Measurements from ENCODE around the gene UBE3C.
"Not testable (repeated sequence)": the region's sequence is repeated elsewhere in the genome, so short reads cannot be mapped to it uniquely, and the experiment has no call there.

UBE3C gene

GRCh38 chr7:157244516-157245294, 106.0 kb downstream of the UBE3C start:
- no peak overlapping the region for H3K27ac Mint-ChIP-seq
- H3K27me3 Mint-ChIP-seq, result no peaks in the 10 kb centered on the region
- ATAC-seq (ENCODE audit: low read depth) (no peak), DNase-seq (ENCODE audit: low spot score in 2 of 2) (no peak)
- H3K36me3 Mint-ChIP-seq, result peaks cover 21% of the 10 kb centered on the region
- no peaks in the 10 kb centered on the region for H3K4me1 Mint-ChIP-seq
- H3K4me3 Mint-ChIP-seq, result no peak overlapping the region
- H3K9me3 Mint-ChIP-seq, result no peaks in the 10 kb centered on the region

GRCh38 chr7:157246052-157246451, 107.3 kb downstream of the UBE3C start:
- Mint-ChIP-seq H3K27ac (no peak overlapping the region), H3K36me3 (peaks cover 15% of the 10 kb centered on the region)
- DNase-seq (ENCODE audit: low spot score in 2 of 2), result no peak

GRCh38 chr7:157248659-157249058, 109.9 kb downstream of the UBE3C start:
- no peaks in the 10 kb centered on the region for H3K9me3 Mint-ChIP-seq
- ATAC-seq (ENCODE audit: low read depth) (no peak), DNase-seq (ENCODE audit: low spot score in 2 of 2) (no peak)
- no peak overlapping the region for H3K4me3 Mint-ChIP-seq
- H3K27ac Mint-ChIP-seq, result no peak overlapping the region
- no peaks in the 10 kb centered on the region for H3K27me3 Mint-ChIP-seq
- peaks cover 14% of the 10 kb centered on the region for H3K36me3 Mint-ChIP-seq
- H3K4me1 Mint-ChIP-seq, result no peaks in the 10 kb centered on the region

More at GRCh38 chr7:157246052-157246451, 107.3 kb downstream of the UBE3C start:
- Mint-ChIP-seq H3K4me3 (no peak overlapping the region), H3K9me3 (no peaks in the 10 kb centered on the region), H3K27me3 (no peaks in the 10 kb centered on the region), H3K4me1 (no peaks in the 10 kb centered on the region)
- no peak for ATAC-seq (ENCODE audit: low read depth)

- H3K27ac Mint-ChIP-seq, result no peak overlapping the region
- peak; percentile 79 for ATAC-seq (ENCODE audit: low read depth)
- H3K36me3 Mint-ChIP-seq, result peaks cover 14% of the 10 kb centered on the region
- no peaks in the 10 kb centered on the region for H3K9me3 Mint-ChIP-seq
- peak; percentile 42 to 50 for DNase-seq (ENCODE audit: low spot score in 2 of 2)
- H3K27me3 Mint-ChIP-seq, result no peaks in the 10 kb centered on the region
- no peak overlapping the region for H3K4me3 Mint-ChIP-seq
- no peaks in the 10 kb centered on the region for H3K4me1 Mint-ChIP-seq
Measured at GRCh38 chr7:157250605-157251228, 112.0 kb downstream of the UBE3C start.

GRCh38 chr7:157251817-157252216, 113.1 kb downstream of the UBE3C start:
- H3K9me3 Mint-ChIP-seq; H3K4me3 Mint-ChIP-seq; DNase-seq (ENCODE audit: low spot score in 2 of 2); H3K27me3 Mint-ChIP-seq; H3K4me1 Mint-ChIP-seq; H3K27ac Mint-ChIP-seq; ATAC-seq (ENCODE audit: low read depth): not testable (repeated sequence)
- H3K36me3 Mint-ChIP-seq, result peaks cover 12% of the 10 kb centered on the region

- H3K9me3 Mint-ChIP-seq, result no peaks in the 10 kb centered on the region
- no peak overlapping the region for H3K27ac Mint-ChIP-seq
- no peak overlapping the region for H3K4me3 Mint-ChIP-seq
- ATAC-seq (ENCODE audit: low read depth) (no peak), DNase-seq (ENCODE audit: low spot score in 2 of 2) (no peak)
- H3K4me1 Mint-ChIP-seq, result no peaks in the 10 kb centered on the region
- H3K36me3 Mint-ChIP-seq, result peaks cover 17% of the 10 kb centered on the region
- H3K27me3 Mint-ChIP-seq, result no peaks in the 10 kb centered on the region
Measured at GRCh38 chr7:157253850-157254249, 115.1 kb downstream of the UBE3C start.

- not testable (repeated sequence) for DNase-seq (ENCODE audit: low spot score in 2 of 2); H3K4me3 Mint-ChIP-seq; H3K9me3 Mint-ChIP-seq; H3K4me1 Mint-ChIP-seq; ATAC-seq (ENCODE audit: low read depth); H3K27me3 Mint-ChIP-seq
- Mint-ChIP-seq H3K27ac (peak overlapping the region; percentile 17), H3K36me3 (peaks cover 16% of the 10 kb centered on the region)
Measured at GRCh38 chr7:157254781-157255180, 116.1 kb downstream of the UBE3C start.

GRCh38 chr7:157255201-157255606, 116.5 kb downstream of the UBE3C start:
- DNase-seq (ENCODE audit: low spot score in 2 of 2) (no peak), ATAC-seq (ENCODE audit: low read depth) (no peak)
- Mint-ChIP-seq H3K27me3 (no peaks in the 10 kb centered on the region), H3K36me3 (peaks cover 20% of the 10 kb centered on the region), H3K27ac (peak overlapping the region; percentile 17), H3K9me3 (no peaks in the 10 kb centered on the region), H3K4me3 (no peak overlapping the region), H3K4me1 (no peaks in the 10 kb centered on the region)

GRCh38 chr7:157263156-157263555, 124.4 kb downstream of the UBE3C start:
- Mint-ChIP-seq H3K9me3 (no peaks in the 10 kb centered on the region), H3K4me1 (no peaks in the 10 kb centered on the region), H3K27ac (no peak overlapping the region), H3K36me3 (peaks cover 26% of the 10 kb centered on the region), H3K4me3 (no peak overlapping the region), H3K27me3 (no peaks in the 10 kb centered on the region)
- no peak for DNase-seq (ENCODE audit: low spot score in 2 of 2)
- ATAC-seq (ENCODE audit: low read depth), result no peak

- H3K4me3 Mint-ChIP-seq, result no peak overlapping the region
- no peaks in the 10 kb centered on the region for H3K4me1 Mint-ChIP-seq
- H3K36me3 Mint-ChIP-seq, result peaks cover 23% of the 10 kb centered on the region
- DNase-seq (ENCODE audit: low spot score in 2 of 2) (no peak), ATAC-seq (ENCODE audit: low read depth) (no peak)
- no peak overlapping the region for H3K27ac Mint-ChIP-seq
- no peaks in the 10 kb centered on the region for H3K27me3 Mint-ChIP-seq
- no peaks in the 10 kb centered on the region for H3K9me3 Mint-ChIP-seq
Measured at GRCh38 chr7:157265051-157265450, 126.3 kb downstream of the UBE3C start.

- H3K4me3 Mint-ChIP-seq, result no peak overlapping the region
- DNase-seq (ENCODE audit: low spot score in 2 of 2) (no peak), ATAC-seq (ENCODE audit: low read depth) (no peak)
- H3K4me1 Mint-ChIP-seq, result no peaks in the 10 kb centered on the region
- no peak overlapping the region for H3K27ac Mint-ChIP-seq
- H3K9me3 Mint-ChIP-seq, result no peaks in the 10 kb centered on the region
- no peaks in the 10 kb centered on the region for H3K27me3 Mint-ChIP-seq
- peaks cover 17% of the 10 kb centered on the region for H3K36me3 Mint-ChIP-seq
Measured at GRCh38 chr7:157266272-157266671, 127.5 kb downstream of the UBE3C start.

GRCh38 chr7:157267516-157267915, 128.8 kb downstream of the UBE3C start:
- peaks cover 17% of the 10 kb centered on the region for H3K36me3 Mint-ChIP-seq
- no peaks in the 10 kb centered on the region for H3K9me3 Mint-ChIP-seq
- no peak overlapping the region for H3K27ac Mint-ChIP-seq

GRCh38 chr7:157267956-157268355, 129.2 kb downstream of the UBE3C start:
- H3K27ac Mint-ChIP-seq, result no peak overlapping the region
- peaks cover under 1% of the 10 kb centered on the region for H3K4me1 Mint-ChIP-seq
- no peak for DNase-seq (ENCODE audit: low spot score in 2 of 2)
- H3K9me3 Mint-ChIP-seq, result no peaks in the 10 kb centered on the region
- H3K27me3 Mint-ChIP-seq, result no peaks in the 10 kb centered on the region
- ATAC-seq (ENCODE audit: low read depth), result no peak
- no peak overlapping the region for H3K4me3 Mint-ChIP-seq
- H3K36me3 Mint-ChIP-seq, result peaks cover 16% of the 10 kb centered on the region

More at GRCh38 chr7:157267516-157267915, 128.8 kb downstream of the UBE3C start:
- Mint-ChIP-seq H3K4me1 (no peaks in the 10 kb centered on the region), H3K4me3 (no peak overlapping the region), H3K27me3 (no peaks in the 10 kb centered on the region)
- DNase-seq (ENCODE audit: low spot score in 2 of 2) (no peak), ATAC-seq (ENCODE audit: low read depth) (no peak)

GRCh38 chr7:157268540-157268939, 129.8 kb downstream of the UBE3C start:
- Mint-ChIP-seq H3K9me3 (no peaks in the 10 kb centered on the region), H3K27me3 (no peaks in the 10 kb centered on the region), H3K4me3 (no peak overlapping the region), H3K36me3 (peaks cover 14% of the 10 kb centered on the region), H3K4me1 (peaks cover 3% of the 10 kb centered on the region), H3K27ac (no peak overlapping the region)
- DNase-seq (ENCODE audit: low spot score in 2 of 2) (no peak), ATAC-seq (ENCODE audit: low read depth) (no peak)

Measured in memory B cell (primary cell).